IPS-18a (cell line): ENCODE data around the gene HRH3.

Experiments used
- H3K27ac ChIP-seq: one replicate; pipeline ENCODE4 v1.5.1; 2013; ENCODE audit warnings: low read length
- H3K27me3 ChIP-seq: one replicate; pipeline ENCODE4 v1.6.1; 2013; ENCODE audit warnings: mild to moderate bottlenecking, low read length; ENCODE audit not compliant: control insufficient read depth, insufficient read depth
- H3K36me3 ChIP-seq: one replicate; pipeline ENCODE4 v1.6.1; 2013; ENCODE audit warnings: low read depth, low read length; ENCODE audit not compliant: control insufficient read depth
- H3K4me1 ChIP-seq: one replicate; pipeline ENCODE4 v1.6.1; 2013; ENCODE audit warnings: low read depth, low read length; ENCODE audit not compliant: control insufficient read depth
- H3K4me3 ChIP-seq: one replicate; pipeline ENCODE4 v1.5.1; 2013; ENCODE audit warnings: low read length
- H3K9ac ChIP-seq: one replicate; pipeline ENCODE4 v1.6.1; 2013; ENCODE audit warnings: mild to moderate bottlenecking, low read length, moderate library complexity
- H3K9me3 ChIP-seq: one replicate; pipeline ENCODE4 v1.6.1; 2013; ENCODE audit warnings: low read depth, low read length; ENCODE audit not compliant: control insufficient read depth

Gene HRH3

DNA sequence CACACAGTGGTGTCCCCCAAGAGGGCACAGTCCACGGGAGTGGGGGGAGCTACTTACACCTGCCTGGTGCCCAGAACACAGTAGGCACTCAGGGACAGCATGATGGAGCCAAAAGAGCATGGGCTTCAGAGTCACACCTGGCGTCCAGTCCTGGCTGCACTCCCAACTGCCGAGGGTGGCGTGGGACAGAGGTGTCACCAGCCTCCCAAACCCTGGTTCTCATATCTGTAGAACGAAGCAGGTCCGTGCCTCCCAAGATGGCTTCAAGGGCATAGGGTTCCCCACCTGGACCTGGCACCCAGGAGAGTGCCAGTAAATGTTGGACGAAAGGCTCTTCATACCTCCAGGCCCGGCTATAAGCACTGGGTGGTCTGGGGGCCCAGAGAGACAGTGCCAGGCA is 8.9 kb downstream of the HRH3 start:
- Histone ChIP-seq H3K9me3 (no peaks in the 10 kb centered on the region), H3K9ac (no peak overlapping the region), H3K27me3 (no peaks in the 10 kb centered on the region), H3K4me3 (no peak overlapping the region), H3K36me3 (no peaks in the 10 kb centered on the region), H3K4me1 (no peaks in the 10 kb centered on the region), H3K27ac (no peak overlapping the region)

DNA sequence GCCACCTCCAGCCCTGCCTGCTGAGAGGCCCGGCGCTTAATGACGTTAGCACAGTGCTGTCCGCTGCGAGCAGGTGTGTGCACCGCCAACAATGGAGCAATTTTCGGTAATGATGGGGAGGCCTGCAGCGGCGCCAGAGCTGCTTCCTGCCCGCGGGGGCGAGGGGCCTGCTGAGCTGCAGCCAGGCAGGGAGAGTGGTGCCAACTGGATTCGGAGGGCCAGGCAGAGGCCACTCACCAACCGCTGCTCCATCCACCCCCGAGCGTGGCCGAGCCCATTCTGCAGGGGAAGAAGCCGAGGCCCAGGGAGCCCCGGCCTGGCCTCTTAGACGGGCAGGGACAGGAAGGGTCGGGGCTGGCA is 9.6 kb downstream of the HRH3 start:
- no peaks in the 10 kb centered on the region for H3K36me3 ChIP-seq
- H3K9me3 ChIP-seq = no peaks in the 10 kb centered on the region
- H3K4me3 ChIP-seq = no peak overlapping the region
- H3K4me1 ChIP-seq = no peaks in the 10 kb centered on the region
- no peak overlapping the region for H3K27ac ChIP-seq
- no peaks in the 10 kb centered on the region for H3K27me3 ChIP-seq
- no peak overlapping the region for H3K9ac ChIP-seq

GRCh38 chr20:62209850-62210495 is 10.1 kb downstream of the HRH3 start:
- no peak overlapping the region for H3K27ac ChIP-seq
- H3K4me3 ChIP-seq = no peak overlapping the region
- H3K4me1 ChIP-seq = no peaks in the 10 kb centered on the region
- no peaks in the 10 kb centered on the region for H3K36me3 ChIP-seq
- no peak overlapping the region for H3K9ac ChIP-seq
- H3K27me3 ChIP-seq = no peaks in the 10 kb centered on the region
- no peaks in the 10 kb centered on the region for H3K9me3 ChIP-seq

GRCh38 chr20:62208795-62209755 is 11.0 kb downstream of the HRH3 start:
- Histone ChIP-seq H3K4me3 (no peak overlapping the region), H3K4me1 (no peaks in the 10 kb centered on the region), H3K27me3 (no peaks in the 10 kb centered on the region), H3K27ac (no peak overlapping the region), H3K9ac (no peak overlapping the region), H3K36me3 (no peaks in the 10 kb centered on the region), H3K9me3 (no peaks in the 10 kb centered on the region)

- no peaks in the 10 kb centered on the region for H3K27me3 ChIP-seq
- H3K36me3 ChIP-seq = no peaks in the 10 kb centered on the region
- no peaks in the 10 kb centered on the region for H3K9me3 ChIP-seq
- H3K9ac ChIP-seq = no peak overlapping the region
- H3K27ac ChIP-seq = no peak overlapping the region
- H3K4me3 ChIP-seq = no peak overlapping the region
- H3K4me1 ChIP-seq = no peaks in the 10 kb centered on the region
Measured at GRCh38 chr20:62208061-62208794, 11.8 kb downstream of the HRH3 start.

GRCh38 chr20:62206388-62206775 is 13.7 kb downstream of the HRH3 start:
- Histone ChIP-seq H3K36me3 (no peaks in the 10 kb centered on the region), H3K4me1 (no peaks in the 10 kb centered on the region), H3K9ac (no peak overlapping the region), H3K27me3 (no peaks in the 10 kb centered on the region), H3K27ac (no peak overlapping the region), H3K4me3 (no peak overlapping the region), H3K9me3 (no peaks in the 10 kb centered on the region)

DNA sequence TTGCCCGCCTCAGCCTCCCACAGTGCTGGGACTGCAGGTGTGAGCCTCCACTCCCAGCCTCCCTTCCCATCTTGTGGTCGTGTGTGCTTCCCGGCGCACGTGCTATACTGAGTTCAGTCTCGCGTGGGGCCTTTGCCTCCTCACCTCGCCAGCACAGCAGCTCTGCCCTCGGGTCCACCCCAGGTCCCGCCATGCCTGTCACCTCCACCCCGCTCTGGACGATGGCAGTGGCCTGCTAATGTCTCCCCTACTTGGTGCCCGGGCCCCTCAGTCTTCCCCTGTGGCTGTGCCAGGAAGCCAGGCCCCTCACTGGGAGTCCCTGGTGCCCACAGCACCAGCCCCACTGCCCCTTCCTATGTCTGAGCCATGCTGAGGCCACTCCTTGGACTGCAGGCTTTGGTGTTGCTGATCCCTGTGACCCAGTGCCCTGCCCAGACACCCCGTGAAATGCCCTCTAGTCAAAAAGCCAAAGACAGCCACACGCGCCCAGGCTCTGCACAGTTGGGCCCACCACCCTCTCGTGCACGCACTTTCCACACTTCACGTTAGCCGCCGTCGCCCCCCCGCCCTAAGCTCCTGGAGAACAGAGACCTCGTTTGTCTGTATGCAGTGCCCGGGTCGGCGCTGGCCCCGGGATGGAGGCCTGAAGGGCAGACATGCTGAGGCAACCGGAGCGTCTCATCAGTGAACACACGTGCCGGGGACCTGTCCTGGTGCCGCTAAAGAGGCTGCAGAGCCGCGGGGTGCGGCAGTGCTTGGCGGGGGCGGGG is 14.3 kb downstream of the HRH3 start:
- no peak overlapping the region for H3K4me3 ChIP-seq
- no peak overlapping the region for H3K9ac ChIP-seq
- no peaks in the 10 kb centered on the region for H3K9me3 ChIP-seq
- H3K27me3 ChIP-seq = no peaks in the 10 kb centered on the region
- H3K4me1 ChIP-seq = no peaks in the 10 kb centered on the region
- no peak overlapping the region for H3K27ac ChIP-seq
- H3K36me3 ChIP-seq = peaks cover 2% of the 10 kb centered on the region

- Histone ChIP-seq H3K27me3 (no peaks in the 10 kb centered on the region), H3K36me3 (peaks cover 13% of the 10 kb centered on the region), H3K9me3 (no peaks in the 10 kb centered on the region), H3K9ac (no peak overlapping the region), H3K4me1 (no peaks in the 10 kb centered on the region), H3K27ac (no peak overlapping the region), H3K4me3 (no peak overlapping the region)
Measured at GRCh38 chr20:62203378-62204030, 16.6 kb downstream of the HRH3 start.

DNA sequence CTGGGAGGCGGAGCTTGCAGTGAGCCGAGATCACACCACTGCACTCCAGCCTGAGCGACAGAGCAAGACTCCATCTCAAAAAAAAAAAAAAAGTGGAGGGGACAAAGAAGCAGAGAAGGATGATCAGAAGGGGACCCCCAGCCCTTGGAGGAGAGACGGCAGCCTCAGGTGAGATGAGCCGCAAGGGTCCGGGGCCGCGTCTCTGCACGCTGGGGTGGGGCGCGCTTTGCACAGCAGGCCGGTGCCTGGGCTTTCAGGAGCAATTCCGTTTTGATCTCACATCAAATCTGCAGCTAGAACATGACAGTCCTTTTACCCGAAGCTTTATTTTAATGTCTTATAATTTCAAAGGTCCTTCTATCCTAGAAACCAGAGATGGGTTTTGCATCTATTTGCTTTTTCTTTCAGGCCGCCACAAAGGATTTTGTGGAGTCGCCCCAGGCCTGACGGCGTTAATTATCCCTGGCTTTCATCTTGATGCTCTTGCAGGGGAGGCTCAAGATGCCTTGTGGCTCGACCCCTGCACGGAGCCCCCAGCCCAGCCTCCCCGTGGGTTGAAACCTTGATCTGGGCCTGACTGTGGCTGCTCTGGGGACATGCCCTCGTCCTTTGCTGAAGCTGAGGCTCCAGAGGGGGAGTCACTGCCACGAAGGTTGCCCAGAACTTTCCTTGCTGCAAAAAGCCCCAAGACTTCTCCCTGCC is 17.3 kb downstream of the HRH3 start:
- H3K9ac ChIP-seq = no peak overlapping the region
- H3K4me3 ChIP-seq = no peak overlapping the region
- H3K27ac ChIP-seq = no peak overlapping the region

DNA sequence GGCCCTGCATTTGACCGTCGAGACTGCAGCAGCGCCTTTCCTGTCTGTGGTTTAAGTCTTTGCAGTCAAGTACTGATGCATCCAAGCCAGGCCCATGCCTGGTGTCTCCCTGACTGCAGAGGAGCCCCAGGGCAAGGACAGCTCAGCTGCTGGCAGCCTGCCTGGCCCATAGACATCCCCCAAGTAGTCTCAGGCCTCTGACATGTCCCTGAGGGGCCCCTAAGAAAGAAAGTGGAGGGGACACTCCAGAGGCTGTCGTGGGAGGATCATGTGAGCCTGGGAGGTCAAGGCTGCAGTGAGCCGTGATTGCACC is 18.0 kb downstream of the HRH3 start:
- no peaks in the 10 kb centered on the region for H3K9me3 ChIP-seq
- no peaks in the 10 kb centered on the region for H3K27me3 ChIP-seq
- no peaks in the 10 kb centered on the region for H3K4me1 ChIP-seq
- no peak overlapping the region for H3K4me3 ChIP-seq
- no peak overlapping the region for H3K27ac ChIP-seq
- H3K9ac ChIP-seq = no peak overlapping the region
- H3K36me3 ChIP-seq = peaks cover 22% of the 10 kb centered on the region

More for the DNA sequence above, 17.3 kb downstream of the HRH3 start:
- Histone ChIP-seq H3K9me3 (no peaks in the 10 kb centered on the region), H3K36me3 (peaks cover 19% of the 10 kb centered on the region), H3K27me3 (no peaks in the 10 kb centered on the region), H3K4me1 (no peaks in the 10 kb centered on the region)
